HG03457 (cell line): Measurements from ENCODE around the gene GSG1L.

Experiments used
- ATAC-seq: cut with Tn5 transposase; IDR thresholded peaks from one replicate; pipeline ENCODE4 v1.9.1; 2021; ENCODE audit warnings: moderate number of reproducible peaks; ENCODE audit not compliant: unreplicated experiment

Gene GSG1L

GRCh38 chr16:28067604-28068379 is 4.3 kb upstream of the GSG1L start:
- ATAC-seq = no peak

DNA sequence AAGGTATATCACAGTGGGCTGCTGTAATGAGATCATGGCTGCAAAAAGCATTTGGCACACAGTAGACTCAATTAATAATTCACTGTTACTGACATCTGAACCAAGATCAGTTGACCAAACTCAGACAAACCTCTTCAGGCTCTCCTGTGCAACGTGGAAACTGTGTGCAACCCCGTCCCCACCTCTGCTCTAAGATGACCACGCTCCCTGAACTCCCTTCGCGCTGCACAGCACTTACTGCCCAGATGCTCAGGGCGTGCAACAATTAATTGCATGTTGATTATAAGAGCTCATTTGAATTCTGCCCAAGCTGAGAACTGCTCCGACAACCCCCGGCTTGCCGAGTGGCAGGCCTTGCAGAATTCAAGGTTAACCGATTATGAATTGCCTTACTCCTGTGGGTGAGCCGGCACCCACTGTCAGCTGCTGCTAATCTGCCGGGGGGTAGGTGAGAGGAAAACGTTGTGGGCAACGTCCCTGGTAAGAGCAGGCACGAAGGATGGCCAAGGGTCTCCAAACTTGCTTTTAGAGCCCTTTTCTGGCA is 1.3 kb upstream of the GSG1L start:
- no peak for ATAC-seq

DNA sequence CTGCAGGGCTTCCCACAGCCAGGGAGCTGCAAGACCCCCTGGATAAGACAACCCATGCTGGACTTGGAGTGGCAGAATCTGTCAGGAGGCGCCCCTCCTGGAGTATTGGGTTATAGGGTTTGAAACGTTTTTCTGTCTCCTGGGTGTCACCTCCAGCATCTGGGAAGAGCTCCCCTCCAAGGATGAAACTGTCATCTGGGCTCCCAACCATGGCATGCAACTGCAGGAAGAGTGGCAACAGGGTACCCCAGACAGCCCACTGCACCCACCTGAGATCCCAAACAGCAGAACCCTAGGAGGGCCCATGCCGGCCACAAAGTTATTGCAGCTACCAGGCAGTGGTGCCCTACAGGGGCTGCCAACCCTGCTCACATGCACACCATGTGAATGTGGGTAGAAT is 636 bp upstream of the GSG1L start:
- no peak for ATAC-seq

DNA sequence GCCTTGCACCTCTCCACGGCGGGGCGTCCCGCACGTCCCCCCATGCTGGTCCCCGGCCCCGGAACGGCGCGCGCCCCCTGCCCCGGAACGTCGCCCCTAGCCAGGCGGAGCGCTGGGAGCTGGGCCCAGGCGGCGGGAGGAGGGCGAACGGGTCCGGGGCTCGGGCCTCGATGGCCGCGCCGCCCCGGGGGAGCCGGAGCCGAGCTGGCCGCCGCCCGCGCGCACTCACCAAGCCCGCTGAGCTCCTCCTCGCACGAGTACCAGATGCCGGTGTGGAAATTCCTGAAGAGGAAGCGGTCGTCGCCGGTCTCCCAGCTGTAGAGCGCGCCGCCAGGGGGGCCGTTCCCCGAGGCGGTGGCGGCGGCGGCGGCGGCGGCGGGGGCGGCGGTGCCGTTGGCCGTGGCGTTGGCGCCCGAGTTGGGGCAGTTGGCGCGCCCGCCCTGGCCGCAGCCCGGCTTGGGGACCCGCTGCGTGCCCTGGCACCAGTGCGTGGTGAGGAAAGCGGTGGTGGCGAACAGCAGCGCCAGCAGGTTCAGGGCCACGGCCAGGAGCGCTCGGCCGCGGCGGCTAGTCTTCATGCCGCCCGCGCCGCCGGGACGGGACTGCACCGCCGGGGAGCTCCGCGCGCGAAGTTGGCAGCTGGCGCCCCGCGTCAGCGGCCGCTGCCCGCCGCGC is 530 bp downstream of the GSG1L start:
- ATAC-seq = no peak

GRCh38 chr16:28062261-28062846 is 1.2 kb downstream of the GSG1L start:
- no peak for ATAC-seq

DNA sequence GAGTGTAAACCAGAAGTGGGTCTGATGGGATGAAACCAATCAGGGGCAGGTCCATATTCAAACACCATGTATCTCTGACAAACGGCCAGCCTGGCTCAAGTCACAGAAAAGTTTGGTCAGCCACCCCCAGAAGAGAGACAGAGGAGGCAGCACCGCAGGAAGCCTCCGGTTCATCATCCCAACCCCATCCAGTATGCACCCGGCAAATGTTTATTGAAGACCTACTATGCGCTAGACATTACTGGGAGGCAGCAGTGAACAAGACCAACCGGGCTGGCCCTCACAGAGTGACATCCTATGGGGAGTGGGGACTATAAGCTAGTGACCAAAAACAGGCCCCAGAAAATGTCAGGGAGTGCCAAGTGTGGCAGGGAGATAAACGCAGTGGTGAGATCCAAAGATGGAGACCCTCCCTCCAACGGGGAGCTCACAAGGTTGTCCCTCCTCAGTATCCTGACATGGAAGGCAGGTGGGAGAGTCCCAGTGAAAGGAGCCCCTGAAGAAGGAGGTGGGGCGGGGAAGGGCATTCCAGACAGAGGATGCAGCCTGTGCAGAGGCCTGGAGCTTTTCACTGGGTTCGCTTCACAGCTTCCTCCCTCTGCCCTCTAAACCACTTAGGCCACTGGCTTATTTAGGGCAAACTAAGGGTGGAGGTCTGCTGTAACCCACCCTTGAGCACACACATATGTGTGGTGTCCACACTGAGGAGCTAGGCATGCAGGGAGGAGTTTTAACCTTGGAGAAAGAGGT is 2.0 kb downstream of the GSG1L start:
- no peak for ATAC-seq

GRCh38 chr16:28059841-28060575 is 3.5 kb downstream of the GSG1L start:
- no peak for ATAC-seq

- no peak for ATAC-seq
These were observed 4.5 kb downstream of the GSG1L start for GRCh38 chr16:28058839-28059589.

DNA sequence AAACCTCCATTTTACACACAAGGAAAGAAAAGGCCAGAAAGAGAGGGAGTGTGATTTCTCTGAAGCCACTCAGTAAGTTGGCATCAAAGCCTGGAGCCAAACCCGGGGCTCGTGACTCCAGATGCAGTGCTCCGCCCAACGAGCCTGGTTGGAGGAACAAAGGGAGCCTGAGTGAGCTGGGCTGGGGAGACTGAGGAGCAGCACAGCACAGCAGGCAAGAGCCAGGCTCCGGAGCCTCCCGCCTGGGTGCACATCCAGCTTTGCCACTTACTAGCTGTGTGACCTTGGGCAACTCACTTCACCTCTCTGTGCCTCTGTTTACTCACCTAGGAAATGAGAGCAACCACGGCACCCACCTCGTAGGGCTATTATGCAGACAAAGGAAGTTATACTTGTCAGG is 5.6 kb downstream of the GSG1L start:
- no peak for ATAC-seq

- no peak for ATAC-seq
These were observed 10.1 kb downstream of the GSG1L start for GRCh38 chr16:28053461-28053860.

DNA sequence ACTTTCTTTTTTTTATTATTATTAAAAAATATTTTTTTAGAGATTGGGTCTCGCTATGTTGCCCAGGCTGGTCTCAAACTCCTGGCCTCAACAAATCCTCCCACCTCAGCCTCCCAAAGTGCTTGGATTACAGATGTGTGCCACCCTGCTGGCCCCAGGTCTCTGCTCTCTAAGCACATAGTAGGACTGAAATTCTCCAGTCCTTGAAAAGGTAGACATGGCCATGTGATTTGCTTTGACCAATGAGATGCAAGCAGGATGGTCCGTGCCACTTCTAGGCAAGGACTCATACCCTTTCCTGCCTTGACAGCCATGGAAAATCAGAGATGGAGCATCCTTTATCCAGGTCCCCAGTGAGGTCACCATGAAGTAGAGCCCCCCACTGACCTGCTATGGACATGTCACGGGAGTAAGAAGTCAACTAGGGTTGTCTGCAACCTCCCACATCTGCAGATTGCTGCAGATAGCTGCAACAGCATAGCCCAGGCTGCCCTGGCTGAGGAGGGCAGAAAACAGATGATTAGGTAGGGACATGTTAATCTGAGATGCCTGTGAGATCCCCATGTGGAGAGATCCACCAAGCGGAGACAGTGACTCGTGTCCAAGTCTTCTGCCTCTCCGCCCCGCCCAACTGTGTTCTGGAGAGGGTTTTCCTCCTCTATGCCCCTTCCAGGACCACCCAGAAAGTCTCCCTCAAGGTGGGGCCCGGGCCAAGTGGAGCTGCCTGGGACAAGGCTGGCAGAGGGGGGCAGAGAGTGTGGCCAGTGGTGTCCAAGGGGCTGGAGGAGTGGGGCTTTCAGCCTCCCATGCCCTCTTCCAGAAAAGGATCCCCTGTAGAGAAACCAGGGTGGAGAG is 11.0 kb downstream of the GSG1L start:
- ATAC-seq = no peak

DNA sequence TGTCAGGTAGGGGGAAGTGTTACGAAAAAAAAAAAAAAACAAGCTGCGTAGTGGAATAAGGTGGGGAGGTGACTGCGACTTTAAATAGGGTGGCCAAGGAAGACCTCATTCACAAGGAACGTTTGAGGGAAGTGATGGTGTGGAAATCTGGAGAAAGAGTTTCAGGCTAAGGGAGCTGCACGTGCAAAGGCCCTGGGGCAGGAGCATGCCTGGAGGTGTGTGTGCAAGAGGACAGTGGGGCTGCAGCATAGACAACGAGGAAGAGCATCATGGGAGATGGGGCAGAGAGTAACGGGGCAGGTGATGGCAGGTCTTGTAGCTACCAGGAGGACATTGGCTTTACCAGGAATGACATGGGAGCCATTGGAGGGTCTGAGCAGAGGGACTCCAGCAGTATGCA is 12.0 kb downstream of the GSG1L start:
- ATAC-seq = no peak

DNA sequence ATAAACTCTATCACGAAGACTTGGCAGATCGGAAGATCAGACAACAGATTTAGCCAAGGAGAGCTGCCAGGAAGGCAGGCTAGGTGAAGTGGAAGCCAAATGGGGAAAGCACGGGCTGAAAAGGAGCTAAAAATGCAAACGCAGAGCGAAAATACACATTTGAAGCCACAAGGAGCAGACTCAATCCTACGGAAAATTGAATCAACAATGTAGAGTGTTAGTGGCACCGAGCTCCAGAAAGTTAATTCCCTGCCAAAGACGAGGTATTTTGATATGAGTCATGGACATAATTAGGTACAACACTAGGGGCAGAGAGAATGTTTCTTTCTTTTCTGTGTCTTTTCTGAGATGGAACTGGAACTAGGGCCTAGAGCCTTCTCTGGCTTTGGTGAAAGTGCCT is 20.7 kb downstream of the GSG1L start:
- ATAC-seq = no peak

- ATAC-seq = no peak
These were observed 21.9 kb downstream of the GSG1L start for GRCh38 chr16:28041615-28042014.

DNA sequence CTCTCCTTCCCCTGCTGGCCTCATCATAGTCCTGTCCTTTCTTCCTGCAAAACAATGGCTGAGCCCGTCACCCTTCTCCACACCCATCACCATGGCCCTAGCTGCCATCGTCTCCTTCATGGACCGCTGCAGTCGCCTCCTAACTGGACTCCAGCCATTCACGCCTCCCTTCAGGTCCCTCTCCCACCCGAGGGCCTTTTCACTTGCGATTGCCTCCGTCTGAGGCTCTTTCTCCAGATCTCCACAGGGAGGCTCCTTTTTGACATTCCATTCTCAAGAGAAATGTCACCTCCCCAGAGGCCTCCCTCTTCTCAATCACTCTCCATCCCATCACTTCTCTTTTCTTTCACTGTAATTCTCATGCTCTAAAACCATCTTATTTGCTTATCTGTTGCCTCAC is 23.5 kb downstream of the GSG1L start:
- no peak for ATAC-seq

- ATAC-seq = no peak
These were observed 24.0 kb downstream of the GSG1L start for GRCh38 chr16:28039493-28039892.

- no peak for ATAC-seq
These were observed 25.1 kb downstream of the GSG1L start for GRCh38 chr16:28038409-28038808.

DNA sequence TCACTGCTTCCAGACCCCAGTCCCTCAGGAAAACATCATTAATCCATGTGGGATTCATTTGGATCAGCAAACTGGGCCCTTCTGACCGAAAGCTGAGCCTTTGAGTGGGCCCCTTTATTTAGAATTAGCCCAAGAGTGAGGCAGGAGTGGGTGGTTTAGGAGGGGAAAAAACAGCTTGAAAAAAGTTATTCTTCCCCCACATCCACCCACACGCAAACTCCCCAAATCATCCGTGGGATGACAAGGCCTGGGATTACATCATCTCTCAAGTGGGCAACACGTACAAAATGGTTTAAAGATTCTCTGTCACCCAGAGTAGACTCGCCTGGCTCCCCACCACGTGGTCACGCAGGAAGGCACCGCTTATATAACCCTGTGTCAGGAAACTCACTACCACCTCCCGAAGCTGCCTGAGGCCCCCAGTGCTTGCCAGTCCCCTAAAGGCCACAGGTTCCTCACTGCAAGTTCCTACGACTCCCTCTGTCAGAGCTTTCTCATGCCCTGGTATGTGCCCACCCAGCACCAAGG is 27.6 kb downstream of the GSG1L start:
- ATAC-seq = no peak

DNA sequence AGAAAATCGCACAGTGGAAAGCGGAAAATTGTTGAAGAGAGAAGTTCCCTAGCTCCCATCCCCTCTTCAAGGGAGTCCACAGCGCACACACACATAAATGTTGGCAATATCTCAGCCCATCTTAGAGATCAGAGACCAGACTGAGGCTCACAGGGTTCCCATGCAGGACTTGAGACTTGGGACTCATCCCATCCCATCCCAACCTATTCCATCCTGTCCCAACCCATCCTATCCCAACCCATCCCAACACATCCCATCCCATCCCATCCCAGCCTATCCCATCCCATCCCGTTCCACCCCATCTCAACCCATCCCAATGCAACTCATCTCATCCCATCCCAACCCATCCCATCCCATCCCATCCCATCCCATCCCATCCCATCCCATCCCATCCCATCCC is 29.6 kb downstream of the GSG1L start:
- ATAC-seq = no peak
